HG03064 (cell line): ENCODE data around the gene ALKBH5.

ENCODE experiments used
- ATAC-seq: cut with Tn5 transposase; IDR thresholded peaks from one replicate; pipeline ENCODE4 v1.9.1; 2021; ENCODE audit warnings: low read depth; ENCODE audit not compliant: unreplicated experiment

The ALKBH5 gene

DNA sequence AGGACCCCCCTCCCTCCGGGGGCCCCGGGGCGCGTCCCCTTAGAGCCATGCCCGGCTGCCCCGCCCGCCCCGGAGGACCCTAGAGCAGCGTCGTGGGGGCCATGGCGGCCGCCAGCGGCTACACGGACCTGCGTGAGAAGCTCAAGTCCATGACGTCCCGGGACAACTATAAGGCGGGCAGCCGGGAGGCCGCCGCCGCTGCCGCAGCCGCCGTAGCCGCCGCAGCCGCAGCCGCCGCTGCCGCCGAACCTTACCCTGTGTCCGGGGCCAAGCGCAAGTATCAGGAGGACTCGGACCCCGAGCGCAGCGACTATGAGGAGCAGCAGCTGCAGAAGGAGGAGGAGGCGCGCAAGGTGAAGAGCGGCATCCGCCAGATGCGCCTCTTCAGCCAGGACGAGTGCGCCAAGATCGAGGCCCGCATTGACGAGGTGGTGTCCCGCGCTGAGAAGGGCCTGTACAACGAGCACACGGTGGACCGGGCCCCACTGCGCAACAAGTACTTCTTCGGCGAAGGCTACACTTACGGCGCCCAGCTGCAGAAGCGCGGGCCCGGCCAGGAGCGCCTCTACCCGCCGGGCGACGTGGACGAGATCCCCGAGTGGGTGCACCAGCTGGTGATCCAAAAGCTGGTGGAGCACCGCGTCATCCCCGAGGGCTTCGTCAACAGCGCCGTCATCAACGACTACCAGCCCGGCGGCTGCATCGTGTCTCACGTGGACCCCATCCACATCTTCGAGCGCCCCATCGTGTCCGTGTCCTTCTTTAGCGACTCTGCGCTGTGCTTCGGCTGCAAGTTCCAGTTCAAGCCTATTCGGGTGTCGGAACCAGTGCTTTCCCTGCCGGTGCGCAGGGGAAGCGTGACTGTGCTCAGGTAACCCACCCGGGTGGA is 759 bp downstream of the ALKBH5 start:
- ATAC-seq = peak; percentile 6

DNA sequence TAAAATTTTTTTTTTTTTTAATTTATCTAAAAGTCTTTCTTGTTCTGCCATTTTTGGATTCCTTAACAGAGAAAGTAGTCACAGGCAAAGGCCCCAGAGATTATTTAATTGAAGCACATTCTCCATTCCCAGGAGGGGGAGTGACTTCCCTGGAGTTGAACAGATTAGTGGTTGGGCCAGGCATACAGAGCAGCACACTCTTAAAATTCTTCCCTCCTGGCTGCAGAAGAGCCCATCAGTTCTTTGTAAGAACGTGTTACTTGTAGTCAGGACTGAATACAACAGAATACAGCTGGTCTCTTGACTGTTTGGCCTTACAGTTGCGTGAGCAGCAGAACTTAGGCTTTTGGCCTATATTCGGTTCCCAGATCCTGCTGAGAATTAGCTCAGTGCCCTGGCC is 1.8 kb downstream of the ALKBH5 start:
- no peak for ATAC-seq

DNA sequence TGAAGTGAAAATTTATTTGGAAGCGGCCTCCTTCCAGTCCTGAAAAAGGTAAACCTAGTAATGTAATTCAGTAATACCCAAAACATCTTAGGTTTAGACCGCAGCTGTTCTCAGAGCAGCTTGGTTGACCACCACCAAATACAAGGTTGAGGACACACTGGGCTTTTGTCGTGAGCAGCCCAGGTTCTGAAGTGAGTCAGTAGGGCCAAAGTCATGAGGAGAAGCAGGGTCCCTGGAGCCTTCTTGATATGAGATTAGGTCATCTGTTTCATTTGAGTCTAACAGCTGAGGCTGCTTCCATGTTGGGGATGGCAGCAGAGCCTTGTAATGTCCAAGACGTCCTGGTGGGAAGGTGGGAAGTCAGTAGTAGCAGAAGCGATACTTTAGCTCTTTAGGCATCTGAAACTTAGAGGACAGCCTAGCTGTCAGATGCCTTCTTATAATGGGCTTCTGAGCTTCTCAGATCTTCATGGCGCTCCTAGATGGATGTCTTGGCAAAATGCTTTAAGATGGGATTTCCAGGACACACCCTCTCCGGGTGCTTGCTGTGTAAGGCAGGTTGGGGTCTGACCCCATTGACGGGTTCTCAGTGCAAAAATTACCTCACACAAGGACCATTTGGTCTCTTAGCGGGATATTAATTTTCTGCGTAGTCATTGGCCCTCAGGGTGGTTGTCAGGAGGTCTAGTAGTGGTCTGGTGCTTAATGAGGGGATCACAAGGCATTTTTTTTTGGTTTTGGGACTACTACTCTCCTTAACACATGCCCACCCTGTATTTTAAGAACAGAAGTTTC is 2.4 kb downstream of the ALKBH5 start:
- ATAC-seq = no peak

DNA sequence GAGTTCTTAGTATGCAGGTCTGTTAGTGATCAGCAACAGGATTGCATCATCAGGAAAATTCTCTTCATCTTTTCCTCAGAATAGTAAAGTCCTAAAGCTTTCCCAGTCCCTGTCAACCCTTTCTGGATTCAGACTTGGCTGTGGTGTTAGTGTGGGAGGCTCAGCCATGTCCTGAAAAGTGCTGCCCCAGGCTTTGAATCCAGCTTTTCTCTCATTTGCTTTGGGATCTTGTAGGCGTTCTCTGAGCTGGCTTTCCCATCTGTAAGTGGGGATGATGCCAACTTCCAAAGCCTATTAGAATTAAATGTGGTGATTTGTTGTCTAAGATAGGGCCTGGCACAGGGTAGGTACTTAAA is 3.0 kb downstream of the ALKBH5 start:
- no peak for ATAC-seq

DNA sequence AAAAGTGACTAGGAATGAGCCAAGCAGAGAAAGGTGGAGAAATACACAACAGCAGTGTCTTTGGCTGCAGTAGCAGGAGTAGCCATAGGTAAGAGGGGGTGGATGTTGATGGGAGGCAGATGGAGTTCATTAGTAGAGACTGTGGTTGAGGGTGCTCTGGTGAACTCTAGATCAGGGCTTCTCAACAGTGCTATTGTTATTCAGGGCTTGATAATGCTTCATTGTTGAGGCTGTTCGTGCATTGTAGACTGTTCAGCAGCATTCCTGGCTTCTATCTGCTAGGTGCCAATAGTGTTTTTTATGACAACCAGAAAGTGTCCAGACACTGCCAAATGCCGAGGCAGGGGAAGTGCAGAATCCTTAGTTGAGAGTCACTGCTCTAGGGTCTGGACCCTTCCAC is 3.6 kb downstream of the ALKBH5 start:
- no peak for ATAC-seq

DNA sequence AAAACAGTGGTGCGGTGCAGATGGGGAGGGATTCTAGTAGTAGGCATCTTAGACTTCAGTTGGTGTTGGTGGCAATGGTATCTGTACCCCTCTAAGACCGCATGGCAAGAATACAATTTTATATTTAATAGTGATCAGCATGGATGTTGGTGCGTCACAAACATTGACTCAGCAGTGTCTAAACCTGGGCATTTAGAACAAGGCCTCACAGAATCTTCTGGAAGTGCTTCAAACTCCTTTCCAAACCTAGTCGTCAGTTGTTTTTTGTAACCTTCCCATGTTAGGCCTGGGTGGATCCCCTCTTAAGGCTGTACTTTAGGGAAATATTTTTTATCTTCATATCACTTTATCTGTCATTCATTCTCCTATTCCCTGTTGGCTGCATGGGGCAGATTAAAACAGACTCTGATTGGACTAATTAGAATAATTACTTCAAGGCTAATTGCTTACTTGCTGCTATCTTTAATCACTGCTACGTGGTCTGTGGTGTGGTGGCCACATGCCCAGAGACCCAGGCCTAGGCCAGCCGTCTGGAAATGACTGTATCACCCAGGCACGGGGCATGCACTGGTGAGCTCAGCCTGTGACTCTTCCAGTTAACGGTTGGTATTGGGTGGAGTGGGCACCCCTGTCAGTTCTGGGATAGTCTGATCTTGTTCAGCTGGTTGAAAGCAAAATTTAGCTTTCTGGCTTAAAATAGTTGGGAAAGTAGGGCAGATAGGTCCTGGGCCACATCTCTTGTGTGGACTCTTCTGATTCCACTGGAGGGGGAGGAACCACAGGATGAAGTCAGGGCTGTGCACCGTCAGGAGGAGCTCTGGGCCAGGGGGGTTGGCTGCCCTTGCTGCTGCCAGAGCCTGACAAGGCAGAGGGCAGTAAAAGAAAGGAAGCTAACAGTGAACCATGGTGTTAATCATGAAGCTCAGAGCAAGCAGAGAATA is 4.5 kb downstream of the ALKBH5 start:
- ATAC-seq = no peak

DNA sequence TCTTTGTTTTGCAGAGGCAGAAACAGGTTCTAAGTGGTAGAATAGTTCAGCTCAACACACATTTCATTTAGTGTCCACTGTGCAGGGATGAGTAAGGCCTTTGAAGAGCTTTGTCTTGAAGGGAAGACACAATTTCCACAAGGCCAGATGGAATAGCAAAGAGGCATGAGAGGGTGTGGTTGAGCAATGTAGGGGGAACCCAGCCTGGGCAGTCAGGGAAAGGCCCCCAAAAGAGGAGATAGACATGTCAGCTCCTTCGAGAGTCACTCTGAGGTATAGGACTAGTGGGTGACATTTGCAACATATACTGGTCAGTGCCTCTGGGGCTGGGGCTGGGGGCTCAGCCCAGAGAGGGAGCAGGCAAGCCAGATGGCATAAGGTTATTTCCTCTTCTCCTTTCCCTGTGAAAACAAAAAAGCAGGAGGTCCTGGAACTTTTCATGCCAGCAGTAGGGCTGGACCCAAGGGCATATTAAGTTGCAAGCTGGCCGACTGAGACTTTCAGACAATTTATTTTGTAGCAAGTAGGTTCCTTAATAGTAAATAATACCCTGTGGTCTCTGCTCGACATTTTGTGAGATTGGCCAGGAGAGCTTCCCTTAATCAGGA is 7.1 kb downstream of the ALKBH5 start:
- no peak for ATAC-seq

DNA sequence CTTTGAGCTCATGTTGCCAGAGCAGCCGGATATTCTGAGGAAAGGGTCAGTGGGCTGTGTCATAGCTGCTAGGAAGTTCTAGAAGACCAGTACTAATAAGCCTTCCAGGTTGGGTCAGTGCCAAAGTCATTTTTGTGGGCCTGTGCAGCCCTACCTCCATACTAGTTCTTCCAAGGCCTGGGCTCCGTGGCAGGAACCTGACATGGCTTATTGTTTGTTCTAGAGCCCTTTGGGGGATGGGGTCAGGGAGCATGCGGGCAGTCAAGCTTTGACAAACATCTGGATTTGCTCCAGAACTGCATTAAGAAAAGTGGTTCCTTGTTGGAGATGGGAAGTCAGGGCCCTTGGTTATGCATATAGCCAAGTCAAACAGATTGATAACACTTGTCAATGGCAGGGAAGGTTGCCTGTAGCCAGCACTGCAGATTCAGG is 7.6 kb downstream of the ALKBH5 start:
- no peak for ATAC-seq

DNA sequence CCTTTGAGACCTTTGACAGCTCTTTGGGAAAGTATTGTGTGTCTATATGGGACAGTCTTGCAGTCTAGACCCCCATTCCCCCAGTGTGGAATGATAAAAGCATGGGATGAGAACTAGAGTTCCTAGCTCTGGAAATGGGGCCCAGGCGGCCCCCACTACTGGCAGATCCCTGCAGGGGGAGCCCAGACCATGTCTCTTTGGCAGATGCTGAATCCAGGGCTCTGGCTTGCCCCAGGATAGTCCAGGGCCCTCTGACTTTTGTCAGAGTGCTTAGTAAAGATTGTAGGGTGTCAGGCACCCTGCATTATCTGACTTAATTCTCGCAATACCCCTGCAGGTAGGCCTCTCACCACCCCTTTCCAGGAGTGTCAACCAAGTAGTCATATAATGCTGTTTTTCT is 8.3 kb downstream of the ALKBH5 start:
- no peak for ATAC-seq

DNA sequence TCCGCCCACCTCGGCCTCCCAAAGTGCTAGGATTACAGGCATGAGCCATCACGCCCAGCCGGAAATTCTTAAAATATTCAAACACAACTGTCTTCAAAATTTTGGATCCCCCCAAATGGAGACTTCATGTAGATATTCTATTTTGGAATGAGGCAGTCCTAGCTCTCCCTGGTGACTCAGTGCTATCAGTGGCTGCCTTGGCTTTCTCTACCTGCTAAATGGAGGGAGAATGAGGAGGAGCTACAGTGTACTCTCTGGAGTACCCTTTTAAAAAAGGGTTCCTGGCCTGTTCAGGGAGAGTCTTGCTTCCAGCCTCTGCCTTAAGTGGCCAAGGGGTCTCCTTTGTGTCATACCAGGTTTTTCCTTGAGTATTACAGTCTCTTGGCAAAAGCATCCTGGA is 10.8 kb downstream of the ALKBH5 start:
- ATAC-seq = no peak

DNA sequence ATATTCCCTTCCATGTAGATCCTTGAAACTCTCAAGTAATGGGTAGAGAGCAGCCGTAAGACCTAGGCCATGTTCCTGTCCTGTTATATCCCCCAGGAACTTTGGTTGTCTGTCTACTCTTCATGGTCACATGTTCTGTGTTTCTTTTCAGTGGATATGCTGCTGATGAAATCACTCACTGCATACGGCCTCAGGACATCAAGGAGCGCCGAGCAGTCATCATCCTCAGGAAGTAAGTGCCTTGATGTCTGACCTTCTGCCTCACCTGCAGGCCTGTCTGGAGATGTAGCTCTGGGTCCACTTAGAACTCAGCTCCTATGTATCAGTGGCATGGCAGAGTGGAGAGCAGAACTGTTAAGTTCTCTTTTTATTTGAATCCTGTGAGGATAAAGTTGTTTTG is 11.2 kb downstream of the ALKBH5 start:
- ATAC-seq = no peak

DNA sequence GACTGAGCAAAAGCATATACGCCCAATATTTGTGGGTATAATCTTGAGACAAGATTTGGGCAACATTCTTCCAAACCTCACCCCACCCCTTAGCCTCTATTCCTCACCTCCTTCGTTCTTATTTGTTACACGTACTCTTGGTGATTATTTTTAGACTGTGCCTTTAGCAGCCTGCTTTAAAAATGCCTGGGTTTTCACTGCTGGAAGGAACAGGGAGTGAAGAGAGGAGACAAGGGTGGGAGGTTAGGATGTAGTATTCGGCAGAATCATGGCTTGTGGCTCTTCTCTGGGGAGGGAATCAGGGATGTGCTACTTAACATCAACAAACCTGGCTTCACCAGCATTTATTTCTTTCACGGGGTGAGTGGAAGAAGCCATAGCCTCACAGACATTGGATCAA is 11.6 kb downstream of the ALKBH5 start:
- no peak for ATAC-seq

DNA sequence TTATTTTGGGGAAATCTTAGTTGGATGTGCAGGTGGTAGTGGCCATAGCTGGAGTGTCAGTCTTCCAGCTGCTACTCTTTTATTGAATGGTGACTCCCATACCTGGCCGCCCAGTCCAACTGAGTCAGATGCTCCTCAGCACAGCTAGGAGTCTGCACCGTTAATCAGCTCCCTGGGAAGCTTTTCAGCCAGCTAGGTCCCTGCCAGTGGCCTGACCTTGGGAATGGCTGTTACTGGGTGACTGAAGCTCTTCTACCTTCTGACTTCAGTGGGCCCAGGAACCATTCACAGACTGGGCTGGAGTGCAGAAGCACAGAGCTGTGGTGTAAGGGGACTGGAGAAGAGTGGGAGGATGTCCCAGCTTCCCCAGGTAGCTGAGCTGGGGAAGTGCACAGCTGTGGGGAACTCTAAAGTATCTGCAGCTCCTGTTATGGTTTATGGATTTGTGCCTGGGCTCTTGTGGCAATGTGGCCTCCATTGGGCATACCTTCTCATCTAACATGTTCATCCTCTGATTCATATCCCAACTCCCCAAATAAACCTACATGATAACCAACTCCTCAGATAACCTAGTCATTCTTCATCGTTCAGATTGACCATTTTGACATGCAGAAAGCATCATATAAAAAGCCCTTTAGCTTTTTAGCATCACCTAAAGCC is 14.0 kb downstream of the ALKBH5 start:
- ATAC-seq = no peak

DNA sequence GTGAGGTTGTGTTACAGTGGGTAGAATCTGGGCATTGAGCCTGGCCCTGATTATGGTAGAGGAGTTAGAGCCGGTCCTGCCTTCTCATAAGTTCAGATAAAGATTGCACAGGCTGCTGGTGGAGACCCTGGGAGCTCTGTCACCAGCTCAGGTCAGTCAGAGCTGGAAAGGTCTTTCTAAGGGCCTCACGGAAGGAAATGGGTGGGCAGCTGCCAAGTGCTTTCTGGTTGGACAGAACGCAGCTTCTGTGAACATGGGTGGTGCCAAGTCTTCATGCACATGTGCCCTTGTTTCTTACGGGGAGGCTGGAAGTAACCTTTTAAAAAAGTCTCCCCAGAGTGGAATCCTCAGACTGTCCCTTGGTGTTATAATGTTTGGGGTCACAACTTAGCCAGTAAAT is 14.9 kb downstream of the ALKBH5 start:
- no peak for ATAC-seq

DNA sequence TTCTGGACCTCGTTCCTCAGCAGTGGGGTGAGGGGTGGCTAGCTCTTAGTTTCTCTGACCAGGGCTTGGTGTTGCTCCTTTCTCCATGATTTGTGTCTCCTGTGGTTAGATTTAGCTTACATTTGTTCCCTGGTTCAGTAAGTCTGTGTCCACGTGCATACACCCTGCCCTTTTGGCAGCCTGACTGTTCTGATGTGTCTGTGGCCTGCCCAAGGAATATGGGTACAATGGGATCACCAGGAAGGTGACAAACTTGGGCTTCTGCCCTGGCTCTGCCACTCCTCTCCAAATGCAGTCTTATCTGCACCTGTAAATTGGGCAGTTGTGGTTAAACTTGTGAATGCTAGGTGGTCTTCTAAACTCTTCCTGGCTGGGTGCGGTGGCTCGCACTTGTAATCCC is 17.5 kb downstream of the ALKBH5 start:
- no peak for ATAC-seq

DNA sequence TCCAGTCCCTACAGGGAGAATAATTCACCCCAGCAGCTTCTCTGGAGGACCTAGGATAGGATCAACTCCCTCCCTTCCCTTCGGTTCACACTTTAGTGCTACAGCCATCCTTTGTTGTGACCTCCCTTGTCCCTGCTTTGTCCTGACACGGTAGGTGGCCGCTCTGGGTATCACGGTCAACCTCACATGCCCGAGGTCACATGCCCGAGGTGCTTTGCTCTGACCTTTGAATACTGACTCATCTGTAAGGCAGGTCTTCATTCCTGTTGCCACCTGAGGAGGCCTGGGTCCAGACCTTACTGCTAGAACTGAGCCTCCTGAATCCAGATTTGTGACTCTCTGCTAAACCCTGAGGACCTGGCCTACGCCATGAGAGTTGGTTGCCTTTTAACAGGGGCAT is 19.7 kb downstream of the ALKBH5 start:
- ATAC-seq = no peak

DNA sequence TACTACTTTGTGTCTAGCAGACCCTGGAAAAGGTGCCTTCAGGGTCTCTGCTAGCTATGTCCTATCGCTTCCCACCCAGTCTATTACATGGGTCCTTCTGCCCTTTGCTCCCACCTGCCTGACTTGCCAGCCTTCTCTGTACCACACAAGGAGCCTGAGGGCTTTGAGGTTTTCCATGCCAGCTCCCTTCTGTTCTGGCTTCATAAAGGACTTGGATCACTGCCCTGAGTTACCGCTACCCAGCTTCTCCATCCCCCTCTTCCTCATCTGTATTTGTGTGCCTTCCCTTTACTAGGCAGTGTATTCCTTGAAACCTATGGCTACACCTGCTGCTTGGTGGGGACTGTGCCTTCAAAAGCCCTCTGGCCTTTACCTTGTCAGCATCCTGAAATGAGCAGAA is 22.2 kb downstream of the ALKBH5 start:
- ATAC-seq = no peak

DNA sequence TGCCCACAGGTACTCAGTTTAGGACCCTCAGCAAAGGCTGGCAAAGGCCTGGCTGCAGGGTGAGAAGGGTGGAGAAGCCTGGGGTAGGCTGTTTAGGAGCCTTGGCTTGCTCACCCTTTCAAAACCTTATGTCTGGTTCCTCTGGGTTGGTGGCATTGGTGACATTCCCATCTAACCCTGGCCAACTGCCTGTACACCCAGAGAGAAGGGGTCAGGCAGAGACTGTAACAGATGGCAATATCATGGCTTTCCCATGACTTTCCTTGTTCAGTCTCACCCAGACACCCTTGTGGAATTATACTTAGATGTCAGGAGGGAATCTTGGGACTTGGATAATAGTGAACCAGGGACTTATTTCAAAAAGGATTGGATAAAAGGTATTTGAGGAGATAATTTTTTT is 23.3 kb downstream of the ALKBH5 start:
- ATAC-seq = no peak

DNA sequence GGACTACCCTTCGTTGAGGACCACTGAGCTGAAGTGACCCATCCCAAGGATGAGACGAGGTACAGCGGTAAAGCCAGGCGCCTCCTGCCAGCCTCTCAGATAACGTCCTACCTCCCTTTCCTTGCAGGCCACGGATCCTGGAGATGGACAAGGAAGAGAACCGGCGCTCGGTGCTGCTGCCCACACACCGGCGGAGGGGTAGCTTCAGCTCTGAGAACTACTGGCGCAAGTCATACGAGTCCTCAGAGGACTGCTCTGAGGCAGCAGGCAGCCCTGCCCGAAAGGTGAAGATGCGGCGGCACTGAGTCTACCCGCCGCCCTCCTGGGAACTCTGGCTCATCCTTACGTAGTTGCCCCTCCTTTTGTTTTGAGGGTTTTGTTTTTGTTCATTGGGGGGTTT is 24.5 kb downstream of the ALKBH5 start:
- no peak for ATAC-seq

DNA sequence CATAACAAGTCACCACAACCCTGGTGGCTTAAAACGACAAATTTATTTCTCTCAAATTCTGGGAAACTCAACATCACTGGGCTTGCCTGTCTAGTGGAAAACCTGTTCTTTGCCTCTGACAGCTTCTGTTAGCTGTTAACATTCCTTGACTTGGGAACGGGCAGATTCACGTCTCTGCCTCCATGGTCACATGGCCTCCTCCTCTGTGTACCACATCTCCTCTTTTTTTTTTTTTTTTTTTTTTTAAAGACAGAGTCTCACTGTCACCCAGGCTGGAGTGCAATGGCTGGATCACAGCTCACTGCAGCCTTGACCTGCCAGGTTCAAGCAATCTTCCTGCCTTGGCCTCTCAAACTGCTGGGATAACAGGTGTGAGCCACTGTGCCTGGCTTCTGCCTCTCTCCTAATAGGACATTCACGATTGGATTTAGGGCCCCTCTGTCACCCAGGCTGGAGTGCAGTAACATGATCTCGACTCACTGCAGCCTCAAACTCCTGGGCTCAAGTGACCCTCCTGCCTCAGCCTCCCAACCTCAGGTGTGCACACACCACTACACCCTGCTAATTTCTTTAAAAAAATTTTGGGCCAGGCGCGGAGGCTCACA is 30.1 kb downstream of the ALKBH5 start:
- ATAC-seq = no peak
